Mucosa of stomach (tissue), 1 donor: Measurements from ENCODE around the gene PXMP4.

Source experiments
- H3K27me3 ChIP-seq: one replicate; pipeline ENCODE4 v1.7.0; 2013; ENCODE audit warnings: mild to moderate bottlenecking, low read length; ENCODE audit not compliant: control insufficient read depth, insufficient read depth
- H3K36me3 ChIP-seq: one replicate; pipeline ENCODE4 v1.7.0; 2013; ENCODE audit warnings: low read length; ENCODE audit not compliant: control insufficient read depth, insufficient read depth
- H3K4me1 ChIP-seq: one replicate; pipeline ENCODE4 v1.7.0; 2013; ENCODE audit warnings: mild to moderate bottlenecking, low read length; ENCODE audit not compliant: control insufficient read depth, insufficient read depth
- H3K4me3 ChIP-seq: one replicate; pipeline ENCODE4 v1.7.0; 2013; ENCODE audit warnings: low read length
- H3K9ac ChIP-seq: one replicate; pipeline ENCODE4 v1.7.0; 2013; ENCODE audit warnings: mild to moderate bottlenecking, low read length, moderate library complexity
- H3K9me3 ChIP-seq: one replicate; pipeline ENCODE4 v1.7.0; 2013; ENCODE audit warnings: mild to moderate bottlenecking, low read length, moderate library complexity; ENCODE audit not compliant: control insufficient read depth
- donor health status: Pancreatic carcinoma.

The PXMP4 gene

DNA sequence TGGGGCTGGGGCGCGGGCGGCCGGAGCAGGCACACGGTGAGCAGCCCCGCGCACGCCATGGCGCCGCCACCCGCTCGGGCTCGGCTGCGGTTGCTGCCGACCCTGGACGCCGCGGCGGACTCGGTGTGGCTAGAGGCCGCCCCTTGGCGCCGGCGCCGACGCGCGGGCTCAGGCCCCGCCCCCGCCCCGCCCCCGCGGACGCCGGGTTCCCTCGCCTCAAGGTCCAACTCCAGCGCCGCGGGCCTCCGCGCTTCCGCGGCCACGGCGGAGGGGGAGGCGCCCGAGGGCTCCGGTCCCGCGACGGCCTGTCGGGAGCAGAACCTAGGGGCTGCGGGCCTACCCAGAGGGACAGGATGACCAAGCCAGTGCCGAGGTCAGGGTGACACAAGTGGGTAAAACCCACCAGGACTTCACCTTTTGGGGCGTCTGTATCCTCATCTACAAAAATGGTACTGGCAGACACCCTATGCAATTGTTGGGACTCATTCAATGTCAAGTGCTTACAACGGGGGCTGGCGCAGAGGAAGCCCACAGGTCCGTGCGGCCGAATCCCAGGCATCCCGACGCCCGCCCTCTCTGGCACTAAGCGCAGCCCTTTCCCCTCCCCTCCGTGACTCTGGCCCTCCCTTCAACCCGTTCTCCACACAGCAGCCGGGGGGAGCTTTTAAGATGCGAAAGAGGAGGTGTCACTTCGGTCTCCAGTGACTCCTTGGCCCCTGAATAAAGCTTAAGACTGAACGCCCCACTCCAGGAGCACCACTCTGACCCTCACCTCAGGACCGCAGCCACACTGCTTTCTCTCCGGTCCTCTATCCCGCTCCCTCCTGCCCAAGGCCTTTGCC is 45.6 kb downstream of the PXMP4 start, which contains the start of gene NECAB3:
NECAB3 (minus strand) TSS at position 135 of the 842 bp plus-strand sequence; CDS start at position 59, 76 bp downstream.
- Histone ChIP-seq H3K4me1 (peaks cover 42% of the 10 kb centered on the region), H3K27me3 (no peaks in the 10 kb centered on the region), H3K4me3 (peak within 1 kb of the TSS; percentile 73), H3K9ac (peak within 1 kb of the TSS; percentile 82), H3K36me3 (peaks cover 8% of the 10 kb centered on the region), H3K9me3 (no peaks in the 10 kb centered on the region)

DNA sequence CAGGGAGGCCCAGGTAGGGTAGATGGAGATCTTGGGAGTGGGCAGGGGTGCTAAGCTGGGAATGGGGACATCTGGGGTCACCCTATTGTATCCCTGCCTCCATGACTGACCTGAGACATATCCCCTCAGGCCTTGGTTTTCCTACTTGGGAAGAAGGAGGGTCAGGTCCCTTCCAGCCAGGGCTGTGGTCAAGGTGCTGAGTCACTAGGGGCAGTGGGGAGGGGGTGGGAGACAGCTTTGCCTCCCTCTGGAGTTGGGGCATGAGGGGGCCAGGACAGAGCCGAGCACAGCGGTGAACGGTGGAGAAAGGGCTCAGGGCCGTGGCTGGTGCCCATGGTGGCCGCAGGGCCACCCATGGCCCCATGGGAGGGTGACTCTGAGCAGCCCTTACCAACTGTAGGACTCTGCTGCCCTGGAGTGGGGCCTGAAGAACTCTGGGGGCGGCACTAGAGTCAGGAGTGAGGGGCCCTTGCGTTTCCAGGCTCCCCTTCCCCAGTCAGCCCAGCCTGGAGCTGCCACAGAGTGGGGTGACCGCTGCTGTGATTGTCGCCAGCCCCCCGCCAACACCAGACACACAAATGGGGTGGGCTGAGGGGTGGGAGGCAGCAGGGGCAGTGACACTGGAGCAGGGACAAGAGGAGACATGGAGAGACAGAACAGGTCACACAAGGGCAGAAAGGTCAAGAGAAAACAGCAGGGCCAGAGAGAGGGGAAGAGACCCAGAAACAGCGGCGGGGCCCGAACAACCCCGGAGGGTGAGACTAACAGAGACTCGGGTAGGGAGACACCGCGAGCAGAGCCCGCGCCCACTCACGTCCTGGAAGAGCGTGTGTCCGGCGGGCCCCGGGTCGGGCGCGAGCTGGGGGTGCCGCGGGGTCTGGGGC is 46.5 kb downstream of the PXMP4 start:
- Histone ChIP-seq H3K4me3 (peak overlapping the region; percentile 50), H3K4me1 (peaks cover 42% of the 10 kb centered on the region), H3K9ac (peak overlapping the region; percentile 82), H3K36me3 (peaks cover 8% of the 10 kb centered on the region), H3K9me3 (no peaks in the 10 kb centered on the region), H3K27me3 (no peaks in the 10 kb centered on the region)

DNA sequence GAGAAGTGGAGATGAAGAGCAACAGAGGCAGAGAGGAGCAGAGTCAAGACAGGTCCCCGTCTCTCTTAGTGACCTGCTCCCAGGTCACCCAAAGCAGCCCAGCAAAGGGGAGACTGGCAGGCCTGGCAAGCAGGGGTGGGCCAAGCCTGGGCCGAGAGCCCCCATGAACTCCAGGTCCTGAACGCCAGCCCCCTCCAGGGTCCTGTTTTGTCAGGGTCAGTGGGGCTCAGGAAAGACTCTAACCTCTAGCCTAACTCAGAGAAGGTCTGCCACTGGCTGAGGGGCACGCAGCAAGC is 47.0 kb downstream of the PXMP4 start:
- Histone ChIP-seq H3K4me1 (peaks cover 45% of the 10 kb centered on the region), H3K36me3 (peaks cover 8% of the 10 kb centered on the region), H3K27me3 (no peaks in the 10 kb centered on the region), H3K9ac (peak overlapping the region; percentile 82), H3K9me3 (no peaks in the 10 kb centered on the region), H3K4me3 (no peak overlapping the region)

DNA sequence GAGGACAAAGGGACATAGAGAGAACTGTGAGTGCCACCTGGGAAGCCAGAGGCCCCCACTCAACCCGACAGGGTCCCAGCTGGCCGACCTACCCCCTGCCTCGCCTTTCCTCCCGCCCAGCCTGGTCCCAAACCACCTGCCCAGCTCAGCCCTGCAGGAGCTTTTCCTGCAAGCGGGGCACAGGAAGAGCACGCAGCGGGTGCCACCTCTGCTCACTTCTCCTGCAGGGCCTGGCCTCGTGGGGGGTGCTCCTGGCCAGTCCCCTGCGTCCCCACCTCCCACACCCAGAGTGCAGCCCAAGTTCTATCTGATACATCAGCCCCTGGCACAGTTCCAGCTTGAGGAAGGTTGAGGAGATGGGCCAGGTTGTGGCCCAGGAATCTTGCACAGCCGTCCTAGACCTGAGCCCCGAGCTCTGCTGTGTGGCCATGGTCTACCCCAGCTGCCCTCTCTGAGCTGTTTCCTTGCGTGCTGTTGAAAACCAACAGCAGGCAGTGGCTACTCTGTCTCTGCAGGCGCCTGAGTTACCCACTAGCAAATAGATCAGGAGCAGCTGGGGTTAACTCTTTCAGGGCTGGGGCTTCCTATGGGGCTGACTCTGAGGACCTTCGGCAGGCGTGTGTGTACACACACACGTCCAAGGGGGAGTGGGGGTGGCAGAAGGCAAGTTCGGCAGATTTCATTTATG is 47.5 kb downstream of the PXMP4 start:
- H3K4me3 ChIP-seq: no peak overlapping the region
- H3K9ac ChIP-seq: peak overlapping the region; percentile 82

DNA sequence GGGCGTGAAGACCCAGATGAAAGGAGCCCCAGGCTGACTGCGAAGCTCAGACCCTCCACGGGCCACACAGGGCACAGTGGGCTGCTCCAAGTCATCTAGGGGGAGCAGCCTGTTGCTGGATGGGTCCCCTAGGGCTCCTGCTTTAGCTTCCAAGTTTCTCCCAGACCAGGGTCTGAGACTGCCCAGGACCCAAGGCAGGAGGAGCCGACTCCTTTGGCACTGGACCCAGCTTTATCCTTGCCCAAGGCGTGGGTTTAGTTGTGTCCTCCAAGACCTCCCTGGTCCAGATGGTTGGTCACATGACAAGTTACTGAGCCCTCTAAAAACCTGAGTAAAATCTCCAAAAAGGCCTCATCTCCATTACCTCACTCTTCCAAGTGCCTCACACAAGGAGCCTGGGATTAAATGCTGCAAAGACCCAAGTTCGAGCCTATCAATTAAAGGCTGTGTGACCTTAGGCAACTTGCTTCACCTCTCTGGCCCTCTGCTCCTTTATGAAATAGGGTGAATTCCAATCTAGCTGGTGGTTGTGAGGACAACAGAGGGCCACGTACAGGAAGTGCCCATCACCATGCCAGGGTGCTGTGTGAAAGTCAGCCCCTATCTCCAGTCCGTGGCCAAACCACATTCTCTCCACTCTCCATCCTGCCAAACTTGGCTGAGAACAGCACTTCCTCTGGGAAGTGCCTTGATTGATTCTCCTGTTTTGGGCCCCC is 48.4 kb downstream of the PXMP4 start:
- H3K4me3 ChIP-seq: no peak overlapping the region

More for the DNA sequence above, 47.5 kb downstream of the PXMP4 start:
- peaks cover 8% of the 10 kb centered on the region for H3K36me3 ChIP-seq
- no peaks in the 10 kb centered on the region for H3K9me3 ChIP-seq
- peaks cover 47% of the 10 kb centered on the region for H3K4me1 ChIP-seq
- no peaks in the 10 kb centered on the region for H3K27me3 ChIP-seq

DNA sequence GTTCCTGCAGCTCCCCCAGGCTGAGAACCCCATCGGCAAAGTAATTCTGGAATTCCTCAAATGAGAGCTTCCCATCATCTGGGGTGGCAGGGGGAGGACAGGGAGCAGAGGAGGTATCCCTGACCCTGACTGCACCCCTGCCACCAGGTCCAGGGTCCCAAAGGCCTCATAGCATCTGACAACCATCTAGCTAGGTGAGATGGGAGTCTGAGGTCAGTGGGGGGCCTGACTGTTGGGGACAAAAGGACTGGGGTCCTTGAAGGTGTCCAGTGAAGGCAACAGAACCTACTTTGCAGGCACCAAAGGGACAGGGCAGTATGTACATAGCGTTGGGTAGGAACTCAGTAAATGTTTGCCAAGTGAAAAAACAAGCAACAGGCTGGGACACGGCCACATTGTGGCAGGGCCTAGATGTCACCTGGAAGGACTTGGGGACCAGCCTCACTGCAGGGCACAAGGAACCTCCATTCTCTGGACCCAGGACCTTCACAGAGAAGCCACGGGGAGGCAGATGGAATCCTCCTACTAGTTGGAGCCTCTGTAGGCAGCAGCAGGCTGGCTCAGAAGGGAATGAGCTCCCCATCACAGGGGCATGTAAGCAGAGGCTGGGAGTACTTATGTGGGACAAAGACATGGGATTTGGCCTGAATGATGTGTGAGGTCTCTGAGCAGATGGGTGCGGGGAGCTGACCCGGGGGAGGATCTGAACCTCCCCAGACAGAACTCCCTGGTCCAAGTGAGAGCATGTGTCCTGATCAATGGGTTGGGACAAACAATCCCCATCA is 49.2 kb downstream of the PXMP4 start:
- H3K27me3 ChIP-seq: no peaks in the 10 kb centered on the region
- peaks cover 53% of the 10 kb centered on the region for H3K4me1 ChIP-seq
- no peak overlapping the region for H3K4me3 ChIP-seq
- H3K36me3 ChIP-seq: peaks cover 8% of the 10 kb centered on the region
- H3K9me3 ChIP-seq: no peaks in the 10 kb centered on the region
- peak overlapping the region; percentile 23 for H3K9ac ChIP-seq

More for the DNA sequence above, 48.4 kb downstream of the PXMP4 start:
- peaks cover 8% of the 10 kb centered on the region for H3K36me3 ChIP-seq
- no peak overlapping the region for H3K9ac ChIP-seq
- H3K27me3 ChIP-seq: no peaks in the 10 kb centered on the region
- H3K9me3 ChIP-seq: no peaks in the 10 kb centered on the region
- peaks cover 47% of the 10 kb centered on the region for H3K4me1 ChIP-seq

DNA sequence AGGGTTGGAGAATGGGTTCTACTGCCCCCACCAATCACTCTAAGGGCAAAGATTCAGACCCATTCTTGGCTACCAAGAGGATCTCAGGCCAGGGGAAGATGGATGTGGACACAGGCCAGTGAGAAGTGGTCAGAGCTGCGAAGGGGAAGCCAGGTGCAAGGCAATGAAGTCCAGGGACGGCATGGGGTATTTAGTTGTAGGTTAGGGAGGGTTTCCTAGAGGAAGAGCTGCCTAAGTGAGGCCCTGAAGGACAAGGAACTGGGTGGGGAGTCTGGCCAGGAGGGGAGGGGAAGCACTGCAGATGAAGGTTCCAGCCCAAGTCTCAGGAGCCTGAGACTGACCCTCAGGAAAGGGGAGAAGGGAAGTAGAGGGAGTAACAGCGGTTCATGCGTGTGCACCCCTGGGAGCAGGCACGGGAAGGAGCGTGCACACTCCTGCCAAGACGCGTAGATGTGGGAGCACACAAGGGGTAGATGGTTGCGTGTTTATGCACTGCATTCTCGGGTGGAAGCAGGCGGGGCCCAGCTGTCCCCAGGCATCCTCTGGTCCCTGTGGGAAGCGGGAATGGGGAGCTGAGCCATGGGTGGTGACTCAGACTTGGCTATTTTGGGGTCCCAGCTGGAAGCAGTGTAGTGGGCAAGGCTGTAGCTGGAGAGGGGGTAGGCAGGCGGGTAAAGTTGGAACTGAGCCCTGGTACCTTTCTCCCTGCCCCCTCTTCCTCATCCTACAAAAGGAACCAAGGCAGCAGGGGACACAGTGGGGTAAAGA is 50.1 kb downstream of the PXMP4 start:
- H3K4me3 ChIP-seq: no peak overlapping the region
- no peaks in the 10 kb centered on the region for H3K27me3 ChIP-seq
- peaks cover 55% of the 10 kb centered on the region for H3K4me1 ChIP-seq
- H3K9ac ChIP-seq: no peak overlapping the region
- peaks cover 8% of the 10 kb centered on the region for H3K36me3 ChIP-seq
- H3K9me3 ChIP-seq: no peaks in the 10 kb centered on the region

DNA sequence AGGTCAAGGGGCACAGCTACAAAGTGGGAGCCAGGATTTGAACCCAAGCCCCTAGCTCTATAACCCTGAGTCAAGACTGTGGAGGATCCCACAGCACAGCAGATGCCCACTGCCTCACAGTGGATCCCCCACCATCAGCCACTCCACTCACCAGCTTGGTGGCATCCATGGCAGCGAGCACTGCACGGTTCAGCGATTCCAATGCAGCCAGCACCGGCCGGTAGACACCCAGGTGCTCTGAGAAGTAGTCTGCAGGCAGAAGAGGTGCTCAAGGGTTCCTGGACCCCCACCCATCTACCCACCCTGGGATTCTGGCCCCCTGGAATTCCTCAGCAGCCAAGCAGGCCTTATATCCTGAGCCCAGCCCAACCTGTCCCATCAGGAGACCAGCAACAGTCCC is 50.9 kb downstream of the PXMP4 start:
- peaks cover 53% of the 10 kb centered on the region for H3K4me1 ChIP-seq
- H3K4me3 ChIP-seq: no peak overlapping the region
- H3K36me3 ChIP-seq: peaks cover 8% of the 10 kb centered on the region
- no peaks in the 10 kb centered on the region for H3K9me3 ChIP-seq
- no peak overlapping the region for H3K9ac ChIP-seq
- H3K27me3 ChIP-seq: no peaks in the 10 kb centered on the region

DNA sequence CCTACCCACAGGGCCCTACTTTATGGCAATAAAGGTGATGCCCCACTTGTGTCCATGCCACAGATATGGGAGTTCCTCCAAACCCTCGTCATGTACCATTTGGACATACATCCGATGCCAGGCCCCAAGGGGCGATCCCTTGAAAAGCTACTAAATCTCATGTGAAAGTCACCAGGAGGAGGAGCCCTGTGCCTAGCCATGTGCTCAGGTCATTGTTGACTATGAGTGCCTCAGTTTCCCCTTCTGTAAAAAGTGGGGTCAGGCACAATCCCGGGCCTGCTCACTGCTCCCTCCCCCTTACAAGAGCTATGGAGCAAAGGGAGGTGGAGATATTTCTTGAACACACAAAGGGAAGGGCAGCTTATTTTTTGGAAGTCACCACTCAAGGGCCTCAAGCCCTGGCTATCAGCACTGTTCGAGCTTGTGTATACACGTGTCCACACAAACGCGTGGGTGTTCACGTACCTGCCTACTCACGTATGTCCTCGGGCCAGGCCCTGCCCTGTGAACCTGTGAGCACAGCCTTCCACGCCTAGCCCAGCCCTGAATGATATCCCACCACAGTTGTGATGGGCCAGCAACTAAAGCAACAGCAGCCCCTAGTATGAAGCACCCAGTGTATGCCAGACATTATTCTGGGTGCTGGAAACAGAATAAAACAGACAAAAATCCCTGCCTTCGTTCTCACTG is 51.5 kb downstream of the PXMP4 start:
- peak overlapping the region; percentile 5 for H3K9ac ChIP-seq

More for the DNA sequence above, 51.5 kb downstream of the PXMP4 start:
- peaks cover 8% of the 10 kb centered on the region for H3K36me3 ChIP-seq
- no peak overlapping the region for H3K4me3 ChIP-seq
- H3K27me3 ChIP-seq: no peaks in the 10 kb centered on the region
- H3K9me3 ChIP-seq: no peaks in the 10 kb centered on the region
- peaks cover 56% of the 10 kb centered on the region for H3K4me1 ChIP-seq
